GM13976 (cell line): ENCODE measurements around the gene MYH1.

ENCODE experiments used
- DNase-seq: peaks from one replicate; pipeline ENCODE4 v3.0.0; 2012; ENCODE audit warnings: low spot score
- in situ Hi-C: fragments of 300-500 bp; cut with MboI; formaldehyde crosslinking; loops from one replicate; pipeline ENCODE4 v1.12.0; 2022; ENCODE audit warnings: low sequenced_read_pairs, mixed read lengths, inconsistent platforms; ENCODE audit not compliant: unreplicated experiment
- TF ChIP-seq, protein P1 (sequence below): IDR thresholded peaks from 2 replicates; pipeline ENCODE4 v1.5.1; 2012; ENCODE audit warnings: borderline replicate concordance, mild to moderate bottlenecking; ENCODE audit not compliant: insufficient read depth; ENCODE audit errors: extremely low read depth, missing control alignments, control extremely low read depth

MYH1 gene

DNA sequence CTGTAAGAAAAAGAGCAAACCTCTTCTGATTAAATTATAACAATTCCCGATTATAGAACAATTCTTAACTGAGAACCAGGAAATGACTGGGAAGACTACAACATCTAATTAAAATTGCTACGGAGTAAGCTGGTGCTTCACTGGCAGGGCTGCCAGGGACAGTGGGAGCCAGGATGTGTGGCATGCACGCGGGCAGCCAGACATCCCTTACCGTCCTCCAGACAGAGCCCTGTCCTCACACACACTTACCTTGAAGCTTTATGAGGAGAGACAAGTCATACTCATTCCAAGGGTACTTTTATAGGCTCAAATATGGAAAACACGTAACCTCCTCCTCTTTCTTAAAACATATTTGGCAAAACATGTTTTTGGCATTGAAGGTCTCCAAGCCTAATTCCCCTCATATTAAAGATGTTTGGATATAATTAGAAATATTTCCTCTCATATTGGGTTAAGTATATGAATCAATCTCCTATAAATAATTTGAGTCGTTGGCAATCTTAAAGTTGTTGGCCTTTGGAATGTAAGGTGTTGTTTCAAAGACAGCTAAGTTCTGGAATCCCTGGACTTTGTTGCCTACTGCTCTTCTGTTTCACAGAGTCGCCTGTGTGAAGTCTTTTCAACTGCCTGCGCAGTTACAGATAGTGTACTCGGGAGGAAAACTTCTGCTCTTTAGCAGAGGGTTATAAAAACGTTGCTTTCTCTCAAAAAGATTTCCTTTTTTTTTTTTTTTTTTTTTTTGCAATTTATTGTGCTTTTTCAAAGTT is at the start of gene MYH1:
Gene MYH1, minus strand, starts transcription at position 272 of the 767 bp plus-strand sequence. CDS start 1,900 bp downstream, outside the sequence.
- TF ChIP-seq, protein P1, sequence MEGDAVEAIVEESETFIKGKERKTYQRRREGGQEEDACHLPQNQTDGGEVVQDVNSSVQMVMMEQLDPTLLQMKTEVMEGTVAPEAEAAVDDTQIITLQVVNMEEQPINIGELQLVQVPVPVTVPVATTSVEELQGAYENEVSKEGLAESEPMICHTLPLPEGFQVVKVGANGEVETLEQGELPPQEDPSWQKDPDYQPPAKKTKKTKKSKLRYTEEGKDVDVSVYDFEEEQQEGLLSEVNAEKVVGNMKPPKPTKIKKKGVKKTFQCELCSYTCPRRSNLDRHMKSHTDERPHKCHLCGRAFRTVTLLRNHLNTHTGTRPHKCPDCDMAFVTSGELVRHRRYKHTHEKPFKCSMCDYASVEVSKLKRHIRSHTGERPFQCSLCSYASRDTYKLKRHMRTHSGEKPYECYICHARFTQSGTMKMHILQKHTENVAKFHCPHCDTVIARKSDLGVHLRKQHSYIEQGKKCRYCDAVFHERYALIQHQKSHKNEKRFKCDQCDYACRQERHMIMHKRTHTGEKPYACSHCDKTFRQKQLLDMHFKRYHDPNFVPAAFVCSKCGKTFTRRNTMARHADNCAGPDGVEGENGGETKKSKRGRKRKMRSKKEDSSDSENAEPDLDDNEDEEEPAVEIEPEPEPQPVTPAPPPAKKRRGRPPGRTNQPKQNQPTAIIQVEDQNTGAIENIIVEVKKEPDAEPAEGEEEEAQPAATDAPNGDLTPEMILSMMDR, result no peak
- in situ Hi-C loops, result no loop called here

DNA sequence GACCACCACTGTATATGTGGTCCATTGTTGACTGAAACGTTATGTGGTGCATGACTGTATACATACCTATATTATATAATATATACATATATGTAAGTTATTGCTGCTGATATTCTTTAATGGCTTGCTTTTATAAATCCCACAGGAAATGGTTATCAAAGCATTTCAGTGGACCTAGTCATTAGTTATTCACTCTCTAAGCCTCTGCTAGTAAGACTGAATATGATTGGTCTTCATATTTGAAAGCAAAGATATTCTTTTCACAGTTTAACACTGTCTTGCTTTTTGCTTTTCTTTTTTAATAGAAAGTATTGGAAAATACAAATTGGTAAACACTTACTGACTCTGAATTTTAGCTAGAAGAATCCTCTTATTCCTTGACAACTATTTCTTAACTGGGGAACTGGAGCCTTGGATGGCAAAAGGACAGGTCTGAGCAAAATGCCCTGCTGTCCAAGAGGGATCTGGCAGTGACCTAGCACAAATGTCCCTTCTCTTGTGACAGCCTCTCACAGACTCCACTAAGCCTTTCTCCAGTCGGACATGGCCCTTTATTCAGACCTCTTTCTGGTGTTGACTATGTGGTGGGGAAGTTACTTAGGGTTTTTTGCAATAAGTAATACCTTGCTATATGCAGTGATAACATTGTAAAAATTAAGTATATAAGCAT is 45.8 kb upstream of the MYH1 start:
- TF ChIP-seq, protein P1, result no peak
- DNase-seq, result no peak
- in situ Hi-C loops, result no loop called here

More for the DNA sequence above, at the start of gene MYH1:
- DNase-seq, result no peak

DNA sequence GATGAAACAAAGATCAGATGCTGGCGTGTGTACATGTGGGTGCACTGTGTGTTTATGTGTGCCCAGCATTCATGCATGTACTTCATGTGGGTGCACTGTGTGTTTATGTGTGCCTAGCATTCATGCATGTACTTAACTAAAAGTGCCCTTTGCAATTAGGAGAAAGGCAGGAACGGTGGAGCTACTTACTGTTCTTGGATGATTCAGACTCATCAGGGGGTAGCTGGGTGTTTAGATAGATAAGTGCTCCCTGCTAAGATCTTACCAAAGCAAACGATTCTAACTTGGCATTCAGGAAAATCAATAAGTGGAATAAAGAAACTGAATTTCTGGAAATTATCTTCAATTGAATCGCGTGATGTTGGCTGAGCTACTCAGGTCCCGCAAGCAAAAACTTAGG is 39.7 kb upstream of the MYH1 start:
- TF ChIP-seq, protein P1, result no peak

DNA sequence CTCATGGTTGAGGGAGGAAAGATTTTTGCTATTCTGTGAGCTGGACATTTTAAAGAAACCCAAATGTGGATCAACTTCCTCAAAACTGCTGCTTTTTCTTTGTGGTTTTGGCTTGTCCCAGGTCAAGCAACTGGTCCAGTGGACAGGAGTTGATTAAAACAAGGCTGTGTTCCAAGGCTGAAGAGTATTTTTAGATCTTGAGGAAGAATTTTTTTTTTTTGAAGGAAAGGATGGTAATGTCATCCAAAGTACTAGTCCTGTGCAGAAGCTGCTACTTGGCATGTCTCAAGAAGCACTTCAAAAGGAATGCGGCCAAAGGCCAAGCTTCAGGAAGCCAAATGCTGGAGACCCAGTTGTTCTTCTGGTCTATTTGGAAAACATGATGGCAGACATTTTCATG is 39.1 kb upstream of the MYH1 start:
- TF ChIP-seq, protein P1, result no peak
- in situ Hi-C loops, result no loop called here
- DNase-seq, result no peak

More for the DNA sequence above, 39.7 kb upstream of the MYH1 start:
- no peak for DNase-seq
- in situ Hi-C loops, result no loop called here

DNA sequence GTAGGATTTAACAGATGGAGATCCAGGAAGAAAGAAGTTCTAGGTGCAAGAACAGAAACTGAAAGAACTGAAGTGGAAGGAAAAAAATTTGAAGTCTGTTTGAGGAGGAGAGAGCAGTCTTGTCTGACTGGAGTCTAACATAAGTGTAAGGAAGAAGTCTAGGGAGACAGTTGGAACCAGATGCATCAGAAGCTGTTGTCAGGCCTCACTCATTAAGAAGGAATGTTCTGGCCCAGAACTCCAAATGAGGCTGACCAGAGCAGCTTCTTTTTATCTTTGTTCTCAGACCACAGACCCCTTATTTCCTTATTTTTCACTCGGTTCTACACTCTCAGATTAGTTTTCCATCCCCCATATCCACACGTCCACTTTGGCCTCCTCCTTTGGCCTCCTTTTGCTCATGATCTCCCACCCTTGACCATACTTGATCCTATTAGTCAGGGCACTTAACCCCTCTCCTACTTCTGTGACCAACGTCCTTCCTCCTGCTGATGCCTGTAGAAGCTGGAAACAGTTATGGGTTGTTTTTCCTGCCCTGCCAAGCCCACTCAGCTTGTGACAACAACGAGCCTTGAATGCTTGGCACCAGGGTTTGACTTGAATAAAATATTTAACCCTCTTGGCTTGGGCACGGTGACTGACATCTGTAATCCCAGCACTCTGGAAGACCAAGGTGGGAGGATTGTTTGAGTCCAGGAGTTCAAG is 38.1 kb upstream of the MYH1 start:
- in situ Hi-C loops, result no loop called here
- TF ChIP-seq, protein P1, result no peak
- no peak for DNase-seq

DNA sequence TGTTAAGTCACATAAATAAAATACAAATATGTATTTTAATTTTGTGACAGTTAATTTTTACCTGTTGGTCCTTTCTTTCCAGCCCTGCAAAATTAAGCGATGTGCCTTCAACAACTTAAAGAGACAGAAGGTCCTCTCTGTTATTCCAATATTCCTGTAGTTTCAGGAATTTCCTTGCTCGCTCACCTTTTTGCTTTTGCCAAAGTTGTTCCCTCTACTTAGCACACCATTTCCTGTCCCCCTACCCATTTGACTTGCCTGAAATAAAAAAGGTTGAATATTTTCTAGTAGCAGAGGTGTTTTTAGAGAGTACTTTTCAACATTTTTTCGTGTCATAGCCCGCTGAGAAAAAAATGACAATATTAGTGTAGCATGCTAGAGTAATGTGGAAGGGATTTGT is 31.7 kb upstream of the MYH1 start:
- in situ Hi-C loops, result no loop called here
- TF ChIP-seq, protein P1, result no peak
- no peak for DNase-seq
